HCT116 (cell line): ENCODE measurements around the gene ARSB. TPM values are rescaled to one million over a fixed set of nuclear protein-coding genes. Genes with fewer than 3 reads are reported as not detected.

Experiments
- ATAC-seq: fragments of 200-7000 bp; cut with Tn5 transposase; 2 replicates; pipeline ENCODE4 v1.9.1; 2020; ENCODE audit warnings: mild to moderate bottlenecking, moderate library complexity
- BruUV-seq: library from RNA; stranded (reverse); fragments of 400-500 nt; replicated peaks from 2 replicates; lab custom pipeline; 2021; lab: Mats Ljungman, UMichigan
- CTCF ChIA-PET: fragments of 300-600 bp; sonication (Branson Sonifier 250); formaldehyde crosslinking; loops from one replicate; lab custom pipeline; 2021; ENCODE audit warnings: antibody characterized with exemption; lab: Charles Lee
- POLR2A ChIA-PET: fragments of 300-600, 350-600 bp; sonication (Branson Sonifier 250); formaldehyde crosslinking; loops from one replicate; lab custom pipeline; 2021; ENCODE audit warnings: antibody characterized with exemption; lab: Charles Lee
- RAD21 ChIA-PET, 2 experiments: fragments of 300-600 bp; sonication (Branson Sonifier 250); formaldehyde crosslinking; loops; one replicate each; lab custom pipeline; 2023; ENCODE audit warnings: low total read pairs in 2 of 2; ENCODE audit not compliant: uncharacterized antibody in 2 of 2, unreplicated experiment in 2 of 2, low non-redundant PET in 1 of 2; lab: Charles Lee
- DNase-seq: peaks from one replicate; pipeline ENCODE4 v3.0.0-alpha.2; 2010; ENCODE audit warnings: low read depth, low spot score
- H2AFZ ChIP-seq: fragments of 200-600 bp; shearing (Covaris generic), sonication (generic); 2 replicates; pipeline ENCODE4 v1.6.1; 2017; ENCODE audit warnings: low read depth, mixed run types, mixed read lengths, antibody characterized with exemption, low read length; ENCODE audit not compliant: poor library complexity, severe bottlenecking
- H3K27ac ChIP-seq: 2 replicates; pipeline ENCODE4 v1.5.1; 2012; ENCODE audit warnings: low read depth, low read length
- H3K27me3 ChIP-seq: fragments of 200-600 bp; sonication (generic); 2 replicates; pipeline ENCODE4 v1.6.1; 2016; ENCODE audit warnings: mixed run types, low read length, mixed read lengths; ENCODE audit not compliant: insufficient read depth
- H3K36me3 ChIP-seq, 2 experiments: fragments of 200-500 bp in 1 of 2; fragments of 200-600 bp in 1 of 2; sonication (Bioruptor generic) in 1 of 2; sonication (generic) in 1 of 2; 2 replicates each; pipeline versions ENCODE4 v1.5.1 to v1.6.1; 2014 to 2016; ENCODE audit warnings: low read length in 2 of 2, inconsistent platforms in 1 of 2, mixed read lengths in 1 of 2, mixed run types in 1 of 2; ENCODE audit not compliant: insufficient read depth in 2 of 2, control insufficient read depth in 1 of 2
- H3K4me1 ChIP-seq, 2 experiments: fragments of 200-600 bp in 1 of 2; sonication (generic) in 1 of 2; 2 replicates each; pipeline versions ENCODE4 v1.5.1 to v1.6.1; 2012 to 2017; ENCODE audit warnings: low read length in 2 of 2, inconsistent platforms in 1 of 2, mild to moderate bottlenecking in 1 of 2, mixed read lengths in 1 of 2, mixed run types in 1 of 2, moderate library complexity in 1 of 2; ENCODE audit not compliant: insufficient read depth in 2 of 2, control insufficient read depth in 1 of 2
- H3K4me2 ChIP-seq: fragments of 200-600 bp; sonication (generic); 2 replicates; pipeline ENCODE4 v1.6.1; 2017; ENCODE audit warnings: mixed run types, low read length, mixed read lengths
- H3K4me3 ChIP-seq, 2 experiments: fragments of 200-600 bp in 1 of 2; sonication (generic) in 1 of 2; replicated peaks in 1 of 2; 2 replicates each; pipeline ENCODE4 v1.5.1; 2011 to 2016; ENCODE audit warnings: low read length in 2 of 2, control low read depth in 1 of 2, low read depth in 1 of 2, mild to moderate bottlenecking in 1 of 2, mixed read lengths in 1 of 2, mixed run types in 1 of 2
- H3K79me2 ChIP-seq: fragments of 200-600 bp; sonication (generic); 2 replicates; pipeline ENCODE4 v1.6.1; 2017; ENCODE audit warnings: mild to moderate bottlenecking, mixed run types, low read length, moderate library complexity, mixed read lengths; ENCODE audit not compliant: insufficient read depth
- H3K9ac ChIP-seq: fragments of 200-600 bp; sonication (generic); 2 replicates; pipeline ENCODE4 v1.6.1; 2016; ENCODE audit warnings: low read length, mixed read lengths
- H3K9me2 ChIP-seq: fragments of 200-600 bp; sonication (generic), shearing (Covaris generic); 2 replicates; pipeline ENCODE4 v1.6.1; 2017; ENCODE audit warnings: mixed run types, mild to moderate bottlenecking, moderate library complexity; ENCODE audit not compliant: insufficient read depth
- H3K9me3 ChIP-seq, 2 experiments: fragments of 200-500 bp in 1 of 2; fragments of 200-600 bp in 1 of 2; sonication (Bioruptor generic) in 1 of 2; sonication (generic) in 1 of 2; 2 replicates each; pipeline ENCODE4 v1.6.1; 2014 to 2017; ENCODE audit warnings: low read length in 2 of 2, mixed read lengths in 2 of 2, inconsistent platforms in 1 of 2, low read depth in 1 of 2, mild to moderate bottlenecking in 1 of 2, mixed run types in 1 of 2, moderate library complexity in 1 of 2; ENCODE audit not compliant: control insufficient read depth in 1 of 2, insufficient read depth in 1 of 2
- H4K20me1 ChIP-seq: fragments of 200-600 bp; sonication (generic), shearing (Covaris generic); 2 replicates; pipeline ENCODE4 v1.6.1; 2017; ENCODE audit warnings: mixed run types, mild to moderate bottlenecking, moderate library complexity; ENCODE audit not compliant: insufficient read depth
- ATF3 ChIP-seq: IDR thresholded peaks from 2 replicates; pipeline ENCODE4 v1.6.1; 2012
- CBX3 ChIP-seq: IDR thresholded peaks from 2 replicates; pipeline ENCODE4 v1.6.1; 2012; ENCODE audit warnings: low read depth
- CEBPB ChIP-seq: IDR thresholded peaks from 2 replicates; pipeline ENCODE4 v1.6.1; 2012; ENCODE audit warnings: low read depth
- CTCF ChIP-seq, 3 experiments: fragments of 200-600 bp in 1 of 3; sonication (generic) in 1 of 3; IDR thresholded peaks in 2 of 3; conservative IDR thresholded peaks in 1 of 3; 2 replicates each; pipeline ENCODE4 v1.5.1; 2012 to 2017; ENCODE audit warnings: low read depth in 2 of 3, low read length in 2 of 3, antibody characterized with exemption in 1 of 3, borderline replicate concordance in 1 of 3, control low read depth in 1 of 3, mild to moderate bottlenecking in 1 of 3, mixed read lengths in 1 of 3, mixed run types in 1 of 3, moderate library complexity in 1 of 3; ENCODE audit not compliant: insufficient read depth in 1 of 3
- EGR1 ChIP-seq: IDR thresholded peaks from 2 replicates; pipeline ENCODE4 v1.6.1; 2012; ENCODE audit warnings: low read depth
- ELF1 ChIP-seq: IDR thresholded peaks from 2 replicates; pipeline ENCODE4 v1.6.1; 2012; ENCODE audit warnings: low read depth, borderline replicate concordance
- EZH2 ChIP-seq: fragments of 200-600 bp; sonication (generic); IDR thresholded peaks from 2 replicates; pipeline ENCODE4 v1.6.1; 2017; ENCODE audit warnings: antibody characterized with exemption, mixed run types
- EZH2phosphoT487 ChIP-seq: fragments of 200-600 bp; IDR thresholded peaks from 2 replicates; pipeline ENCODE4 v1.6.1; 2018; ENCODE audit warnings: antibody characterized with exemption, borderline replicate concordance
- FOSL1 ChIP-seq: IDR thresholded peaks from 2 replicates; pipeline ENCODE4 v1.6.1; 2012; ENCODE audit warnings: low read depth
- JUND ChIP-seq: IDR thresholded peaks from 2 replicates; pipeline ENCODE4 v1.6.1; 2012
- MAX ChIP-seq: IDR thresholded peaks from 2 replicates; pipeline ENCODE4 v1.6.1; 2012
- POLR2A ChIP-seq: IDR thresholded peaks from 2 replicates; pipeline ENCODE4 v1.7.0; 2011; ENCODE audit warnings: borderline replicate concordance; ENCODE audit not compliant: insufficient read depth, insufficient read length; ENCODE audit errors: extremely low read depth
- SIN3A ChIP-seq: IDR thresholded peaks from 2 replicates; pipeline ENCODE4 v1.6.1; 2012; ENCODE audit warnings: low read depth
- SP1 ChIP-seq: IDR thresholded peaks from 2 replicates; pipeline ENCODE4 v1.6.1; 2012; ENCODE audit warnings: low read depth
- TCF7L2 ChIP-seq: IDR thresholded peaks from 2 replicates; pipeline ENCODE4 v1.7.0; 2011; ENCODE audit warnings: borderline replicate concordance, inconsistent platforms; ENCODE audit not compliant: insufficient read depth, insufficient read length; ENCODE audit errors: extremely low read depth
- YY1 ChIP-seq: IDR thresholded peaks from 2 replicates; pipeline ENCODE4 v1.6.1; 2011; ENCODE audit warnings: low read length, low read depth, moderate library complexity, mild to moderate bottlenecking; ENCODE audit not compliant: insufficient replicate concordance; ENCODE audit errors: extremely low read depth
- ZFX ChIP-seq: fragments of 450-650 bp; IDR thresholded peaks from 2 replicates; pipeline ENCODE4 v1.6.1; 2017
- ZNF274 ChIP-seq: fragments of 200-500 bp; sonication (Bioruptor generic); IDR thresholded peaks from 2 replicates; pipeline ENCODE4 v1.6.1; 2014; ENCODE audit warnings: mild to moderate bottlenecking, low read depth, low read length, inconsistent platforms
- intact Hi-C: fragments of 100-400 bp; cut with micrococcal nuclease; formaldehyde crosslinking; loops from 2 replicates; pipeline ENCODE4 v1.10.0; 2022
- total RNA-seq: library from RNA; stranded (reverse); gene quantifications from one replicate; pipeline ENCODE4 v1.2.1, GENCODE V29; 2021; ENCODE audit not compliant: unreplicated experiment

The ARSB gene
- total RNA-seq, 1 experiment from 2014 or later, result 4.8 TPM

- Histone ChIP-seq H3K4me2 (no peak overlapping the region), H3K36me3 (no peaks in the 10 kb centered on the region), H2AFZ (no peak overlapping the region), H3K79me2 (no peaks in the 10 kb centered on the region), H4K20me1 (no peaks in the 10 kb centered on the region), H3K9ac (no peak overlapping the region), H3K9me3 (no peaks in the 10 kb centered on the region), H3K4me3 (no peak overlapping the region), H3K27ac (no peak overlapping the region), H3K4me1 (no peaks in the 10 kb centered on the region), H3K27me3 (no peaks in the 10 kb centered on the region), H3K9me2 (no peaks in the 10 kb centered on the region)
- ATAC-seq (no peak), DNase-seq (no peak)
- intact Hi-C loops, result no loop called here
- CTCF ChIA-PET, result interaction anchor here (0.8 kb wide), 1 partner anchor 112 kb away, joined by 3 read pairs; no protein-coding TSS in a partner anchor
- RAD21 ChIA-PET, result no interaction called here
- BruUV-seq, result no TSS peak
- TF ChIP-seq ZNF274 (no peak), SIN3A (no peak), CTCF (IDR thresholded peaks at IDR 0.05 in 2 of 3, conservative IDR thresholded peaks at IDR 0.05 in 1 of 3; ENCODE audit: borderline replicate concordance in 1 of 3, insufficient read depth in 1 of 3, low read depth in 2 of 3, low read length in 2 of 3) (no peak), ZFX (no peak), FOSL1 (no peak), POLR2A (no peak), EGR1 (no peak), CEBPB (no peak), EZH2phosphoT487 (no peak), MAX (no peak), YY1 (no peak), JUND (no peak), EZH2 (no peak), CBX3 (no peak), SP1 (no peak), ELF1 (no peak), TCF7L2 (no peak), ATF3 (no peak)
- POLR2A ChIA-PET, result no interaction called here
Observed at GRCh38 chr5:79011869-79012268, 26.8 kb upstream of the ARSB start.
